HuH-7.5 (cell line): ENCODE data around the gene ADARB1.

ENCODE experiments used
- DNase-seq: peaks from one replicate; pipeline ENCODE4 v3.0.0; 2011; ENCODE audit warnings: low spot score

Gene ADARB1

GRCh38 chr21:45253633-45254459 lies 179.5 kb downstream of the ADARB1 start:
- DNase-seq, result no peak

GRCh38 chr21:45254460-45254930 lies 180.1 kb downstream of the ADARB1 start:
- DNase-seq, result no peak

- peak; percentile 59 for DNase-seq
Measured at GRCh38 chr21:45255381-45256020, 181.1 kb downstream of the ADARB1 start.

- no peak for DNase-seq
Measured at GRCh38 chr21:45256021-45256911, 181.9 kb downstream of the ADARB1 start.

GRCh38 chr21:45256912-45257672 lies 182.7 kb downstream of the ADARB1 start:
- DNase-seq, result no peak

GRCh38 chr21:45257673-45258341 lies 183.4 kb downstream of the ADARB1 start:
- no peak for DNase-seq

- peak; percentile 46 for DNase-seq
Measured at GRCh38 chr21:45258466-45258865, 184.1 kb downstream of the ADARB1 start.

GRCh38 chr21:45259206-45259840 lies 184.9 kb downstream of the ADARB1 start:
- no peak for DNase-seq

- no peak for DNase-seq
Measured at GRCh38 chr21:45260191-45260825, 185.9 kb downstream of the ADARB1 start.

- no peak for DNase-seq
Measured at GRCh38 chr21:45261093-45261492, 186.7 kb downstream of the ADARB1 start.

- DNase-seq, result no peak
Measured at GRCh38 chr21:45262041-45262581, 187.7 kb downstream of the ADARB1 start.

- no peak for DNase-seq
Measured at GRCh38 chr21:45262616-45263015, 188.2 kb downstream of the ADARB1 start.

GRCh38 chr21:45263534-45263933 lies 189.2 kb downstream of the ADARB1 start:
- DNase-seq, result no peak

GRCh38 chr21:45264146-45264911 lies 189.9 kb downstream of the ADARB1 start:
- DNase-seq, result no peak

GRCh38 chr21:45264912-45265515 lies 190.6 kb downstream of the ADARB1 start:
- DNase-seq, result no peak

- no peak for DNase-seq
Measured at GRCh38 chr21:45265721-45266517, 191.5 kb downstream of the ADARB1 start.

GRCh38 chr21:45266518-45267389 lies 192.4 kb downstream of the ADARB1 start:
- no peak for DNase-seq
